Colonic mucosa (tissue), 4 donors: Measurements from ENCODE around the gene CRKL. TPM values are rescaled to one million over a fixed set of nuclear protein-coding genes. Genes with fewer than 3 reads are reported as not detected.
A peak's percentile ranks its signal among the peaks of the same experiment; 100 is the strongest.

ENCODE experiments used
- DNase-seq: peaks from one replicate; pipeline ENCODE4 v3.0.0-alpha.2; 2020
- H3K27ac ChIP-seq: fragments of 200-600 bp; one replicate; pipeline ENCODE4 v1.8.0; 2021
- H3K27me3 ChIP-seq: fragments of 200-600 bp; one replicate; pipeline ENCODE4 v1.8.0; 2021
- H3K36me3 ChIP-seq: fragments of 200-600 bp; one replicate; pipeline ENCODE4 v1.8.0; 2021
- H3K4me1 ChIP-seq: fragments of 200-600 bp; one replicate; pipeline ENCODE4 v1.8.0; 2021; ENCODE audit warnings: mild to moderate bottlenecking
- H3K4me3 ChIP-seq: fragments of 200-600 bp; one replicate; pipeline ENCODE4 v1.8.0; 2021
- H3K9ac ChIP-seq, 2 donors: one replicate each; pipeline ENCODE4 v1.7.0; 2013; ENCODE audit warnings: control low read depth in 2 of 2, low read depth in 2 of 2, low read length in 2 of 2
- H3K9me3 ChIP-seq: fragments of 200-600 bp; one replicate; pipeline ENCODE4 v1.8.0; 2021
- intact Hi-C: fragments of 100-400 bp; cut with DNase I; formaldehyde crosslinking; loops from one replicate; pipeline ENCODE4 v1.14.1; 2022
- total RNA-seq, 2 donors: library from RNA; stranded (reverse); fragmentation: NEBNext Ultra II Directional in 1 of 2; extraction: Animal tissue kit (Norgen Biotek cat#: 25700) in 1 of 2; gene quantifications; one replicate each; pipeline ENCODE4 v1.2.1, GENCODE V29; 2021
- TF ChIP-seq, protein P1 (sequence below): fragments of 200-600 bp; IDR thresholded peaks from one replicate; pipeline ENCODE4 v1.8.0; 2022; ENCODE audit warnings: antibody characterized with exemption, mild to moderate bottlenecking
- donor health status: healthy.
- donor health status: DM: no; HTN: no; CAD: no.
- donor health status: DM: no; HTN: no; CAD: no.

Gene CRKL
- total RNA-seq, 2 donors from 2014 or later: 63.6 to 82.5 TPM

DNA sequence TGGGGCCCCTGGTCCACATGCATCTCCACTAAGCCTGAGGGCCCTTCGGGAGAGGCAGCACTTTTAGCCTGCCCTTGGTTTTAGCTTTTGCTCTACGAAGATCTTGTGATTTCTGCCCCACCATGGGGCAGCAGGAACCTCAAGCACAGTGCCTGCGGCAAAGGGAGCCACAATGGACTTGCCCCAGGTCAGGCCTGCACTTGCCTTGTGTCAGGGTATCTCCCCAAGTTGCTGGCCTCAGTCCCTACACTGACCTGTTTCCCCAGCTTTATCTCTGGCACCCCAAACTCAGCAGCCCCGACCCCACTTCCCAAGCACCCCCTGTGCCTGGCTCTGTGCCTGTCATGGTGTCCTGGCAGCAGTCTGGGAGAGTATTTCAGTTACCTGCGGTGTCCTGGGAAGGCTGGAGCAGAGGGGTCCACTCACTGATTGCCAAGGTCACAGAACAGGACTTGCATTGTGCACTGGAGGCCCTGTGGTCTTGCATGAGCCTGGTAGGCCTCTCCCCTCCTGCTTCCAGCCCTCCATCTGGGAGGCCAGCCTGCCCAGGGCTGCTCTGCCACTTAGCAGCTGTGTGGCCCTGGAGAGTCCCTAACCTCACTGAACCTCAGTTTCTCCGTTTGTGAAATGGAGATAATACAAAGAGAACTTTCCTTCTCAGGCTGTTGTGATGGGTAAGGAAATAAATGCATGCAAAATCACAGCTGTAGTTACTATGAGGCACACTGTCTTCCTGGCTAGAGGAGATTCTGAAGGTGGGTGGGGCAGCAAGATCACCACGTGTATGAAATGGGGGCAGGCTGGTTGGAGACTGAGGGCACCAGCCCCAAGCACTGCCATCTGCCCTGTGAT is 46.2 kb downstream of the CRKL start:
- Histone ChIP-seq H3K9ac (peak overlapping the region in 1 of 2 donors; percentile 49), H3K4me3 (no peak overlapping the region), H3K27ac (no peak overlapping the region), H3K4me1 (peaks cover 9% of the 10 kb centered on the region), H3K9me3 (no peaks in the 10 kb centered on the region), H3K27me3 (no peaks in the 10 kb centered on the region), H3K36me3 (no peaks in the 10 kb centered on the region)
- intact Hi-C loops: loop anchor here (10.0 kb wide), 1 partner anchor 89 kb away; no protein-coding TSS in a partner anchor
- TF ChIP-seq, protein P1, sequence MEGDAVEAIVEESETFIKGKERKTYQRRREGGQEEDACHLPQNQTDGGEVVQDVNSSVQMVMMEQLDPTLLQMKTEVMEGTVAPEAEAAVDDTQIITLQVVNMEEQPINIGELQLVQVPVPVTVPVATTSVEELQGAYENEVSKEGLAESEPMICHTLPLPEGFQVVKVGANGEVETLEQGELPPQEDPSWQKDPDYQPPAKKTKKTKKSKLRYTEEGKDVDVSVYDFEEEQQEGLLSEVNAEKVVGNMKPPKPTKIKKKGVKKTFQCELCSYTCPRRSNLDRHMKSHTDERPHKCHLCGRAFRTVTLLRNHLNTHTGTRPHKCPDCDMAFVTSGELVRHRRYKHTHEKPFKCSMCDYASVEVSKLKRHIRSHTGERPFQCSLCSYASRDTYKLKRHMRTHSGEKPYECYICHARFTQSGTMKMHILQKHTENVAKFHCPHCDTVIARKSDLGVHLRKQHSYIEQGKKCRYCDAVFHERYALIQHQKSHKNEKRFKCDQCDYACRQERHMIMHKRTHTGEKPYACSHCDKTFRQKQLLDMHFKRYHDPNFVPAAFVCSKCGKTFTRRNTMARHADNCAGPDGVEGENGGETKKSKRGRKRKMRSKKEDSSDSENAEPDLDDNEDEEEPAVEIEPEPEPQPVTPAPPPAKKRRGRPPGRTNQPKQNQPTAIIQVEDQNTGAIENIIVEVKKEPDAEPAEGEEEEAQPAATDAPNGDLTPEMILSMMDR: no peak
- DNase-seq: no peak

DNA sequence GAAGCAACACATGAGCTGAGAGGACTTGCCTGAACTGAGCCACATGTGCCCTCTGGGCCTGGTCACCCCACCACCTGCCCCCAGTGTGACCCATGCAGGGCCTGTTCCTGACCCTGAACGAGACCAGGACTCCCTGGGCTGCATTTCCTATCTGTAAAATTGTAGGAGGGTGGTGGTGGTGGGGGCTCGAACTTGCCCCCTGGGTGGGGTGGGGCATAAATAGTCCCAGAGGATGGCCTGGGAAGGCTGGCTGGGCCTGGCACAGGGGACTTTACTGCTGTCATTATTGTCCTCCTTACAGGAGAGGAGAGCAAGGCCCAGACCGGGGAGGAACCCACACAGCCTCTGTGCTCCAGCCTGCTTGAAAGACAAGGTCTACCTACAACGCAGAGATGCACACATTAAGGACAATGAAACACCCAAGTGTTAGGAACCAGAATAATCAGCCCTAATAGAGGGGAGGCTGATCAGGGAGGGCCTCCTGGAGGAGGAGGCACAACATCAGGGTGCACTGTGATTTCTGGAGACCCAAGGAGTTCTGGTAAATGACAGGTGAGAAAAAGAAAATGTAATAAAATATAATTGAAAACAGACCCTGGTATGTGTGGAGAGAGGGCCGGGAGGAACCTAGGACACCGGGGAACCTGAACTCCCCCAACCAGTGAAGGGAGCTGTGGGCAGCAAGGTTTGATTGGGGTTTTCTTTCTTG is 47.0 kb downstream of the CRKL start:
- H3K9ac ChIP-seq: peak overlapping the region; percentile 49 to 66
- H3K4me1 ChIP-seq: peaks cover 3% of the 10 kb centered on the region
- TF ChIP-seq, protein P1: no peak
- H3K27ac ChIP-seq: no peak overlapping the region
- intact Hi-C loops: loop anchor here (10.0 kb wide), 1 partner anchor 89 kb away; no protein-coding TSS in a partner anchor
- DNase-seq: no peak
- H3K4me3 ChIP-seq: peak overlapping the region; percentile 50
- no peaks in the 10 kb centered on the region for H3K9me3 ChIP-seq
- H3K27me3 ChIP-seq: no peaks in the 10 kb centered on the region
- H3K36me3 ChIP-seq: no peaks in the 10 kb centered on the region

DNA sequence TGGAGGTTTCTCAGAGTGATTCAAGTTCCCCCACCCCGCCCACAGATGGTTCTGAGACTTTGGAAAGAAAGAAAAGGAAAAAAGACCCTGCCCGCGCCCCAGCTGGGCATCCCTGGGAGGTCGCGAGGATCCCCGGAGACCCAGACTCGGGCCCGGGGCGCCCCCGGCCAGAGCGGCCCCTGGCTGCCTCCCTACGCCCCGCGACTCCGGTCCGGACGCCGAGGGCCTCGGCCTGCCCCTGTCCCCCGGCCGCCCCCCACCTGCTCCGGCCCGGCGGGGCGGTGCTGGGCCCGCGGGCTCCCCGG is 47.5 kb downstream of the CRKL start:
- intact Hi-C loops: loop anchor here (10.0 kb wide), 1 partner anchor 90 kb away; no protein-coding TSS in a partner anchor
- H3K4me3 ChIP-seq: peak overlapping the region; percentile 50
- TF ChIP-seq, protein P1: no peak
- no peaks in the 10 kb centered on the region for H3K27me3 ChIP-seq
- H3K4me1 ChIP-seq: peaks cover 3% of the 10 kb centered on the region
- no peak for DNase-seq
- no peak overlapping the region for H3K27ac ChIP-seq
- peak overlapping the region; percentile 49 to 66 for H3K9ac ChIP-seq
- no peaks in the 10 kb centered on the region for H3K9me3 ChIP-seq
- no peaks in the 10 kb centered on the region for H3K36me3 ChIP-seq

DNA sequence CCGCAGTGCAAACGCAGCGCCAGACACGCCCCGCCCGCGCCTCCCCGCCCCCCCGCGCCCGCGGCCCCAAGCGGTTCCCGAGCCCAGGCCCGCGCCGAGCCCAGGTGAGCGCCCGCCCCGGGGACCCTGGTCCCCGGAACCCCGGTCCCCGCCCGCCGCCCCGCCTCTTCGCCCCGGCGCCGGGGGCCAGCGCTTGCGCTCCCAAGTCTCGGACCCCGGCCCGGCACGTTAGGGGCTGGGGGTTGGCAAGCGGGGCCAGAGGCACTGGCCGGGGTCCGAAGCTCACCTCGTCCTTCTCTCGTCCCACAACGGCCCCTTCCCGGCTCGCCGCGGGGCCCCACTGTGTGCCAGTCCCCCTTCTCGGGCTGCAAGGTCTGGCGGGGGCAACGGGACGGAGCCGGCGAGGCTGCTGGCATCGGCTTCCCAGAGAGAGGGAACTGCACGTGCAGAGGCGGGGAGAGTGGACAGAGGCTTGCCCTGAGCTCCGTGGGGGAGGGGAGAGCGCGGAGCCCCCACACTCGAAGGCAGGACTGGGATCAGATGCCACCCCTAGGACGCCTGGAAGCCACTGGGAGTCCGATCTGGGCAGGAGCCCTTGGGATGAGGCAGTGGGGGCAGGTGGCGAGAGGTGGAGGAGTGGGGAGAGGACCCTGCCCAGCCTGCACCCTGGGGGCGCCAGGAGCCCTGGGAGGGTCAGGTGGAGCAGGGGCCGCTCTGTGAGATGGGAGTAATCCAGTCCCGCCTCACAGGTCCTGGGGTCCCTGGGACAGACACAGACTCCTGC is 48.1 kb downstream of the CRKL start:
- Histone ChIP-seq H3K4me3 (peak overlapping the region; percentile 50), H3K27me3 (no peaks in the 10 kb centered on the region), H3K9me3 (no peaks in the 10 kb centered on the region), H3K36me3 (no peaks in the 10 kb centered on the region), H3K27ac (peak overlapping the region; percentile 87), H3K4me1 (peaks cover 3% of the 10 kb centered on the region), H3K9ac (peak overlapping the region; percentile 88)
- peak; percentile 55 for DNase-seq
- intact Hi-C loops: loop anchor here (10.0 kb wide), 1 partner anchor 90 kb away; no protein-coding TSS in a partner anchor
- TF ChIP-seq, protein P1: no peak
